HCT116 (cell line): ENCODE data around the gene KIF26A. TPM values are rescaled to one million over a fixed set of nuclear protein-coding genes. Genes with fewer than 3 reads are reported as not detected.

Experiments
- ATAC-seq: fragments of 200-7000 bp; cut with Tn5 transposase; 2 replicates; pipeline ENCODE4 v1.9.1; 2020; ENCODE audit warnings: mild to moderate bottlenecking, moderate library complexity
- BruUV-seq: library from RNA; stranded (reverse); fragments of 400-500 nt; replicated peaks from 2 replicates; lab custom pipeline; 2021; lab: Mats Ljungman, UMichigan
- CTCF ChIA-PET: fragments of 300-600 bp; sonication (Branson Sonifier 250); formaldehyde crosslinking; loops from one replicate; lab custom pipeline; 2021; ENCODE audit warnings: antibody characterized with exemption; lab: Charles Lee
- POLR2A ChIA-PET: fragments of 300-600, 350-600 bp; sonication (Branson Sonifier 250); formaldehyde crosslinking; loops from one replicate; lab custom pipeline; 2021; ENCODE audit warnings: antibody characterized with exemption; lab: Charles Lee
- RAD21 ChIA-PET, 2 experiments: fragments of 300-600 bp; sonication (Branson Sonifier 250); formaldehyde crosslinking; loops; one replicate each; lab custom pipeline; 2023; ENCODE audit warnings: low total read pairs in 2 of 2; ENCODE audit not compliant: uncharacterized antibody in 2 of 2, unreplicated experiment in 2 of 2, low non-redundant PET in 1 of 2; lab: Charles Lee
- DNase-seq: peaks from one replicate; pipeline ENCODE4 v3.0.0-alpha.2; 2010; ENCODE audit warnings: low read depth, low spot score
- H2AFZ ChIP-seq: fragments of 200-600 bp; shearing (Covaris generic), sonication (generic); 2 replicates; pipeline ENCODE4 v1.6.1; 2017; ENCODE audit warnings: low read depth, mixed run types, mixed read lengths, antibody characterized with exemption, low read length; ENCODE audit not compliant: poor library complexity, severe bottlenecking
- H3K27ac ChIP-seq: 2 replicates; pipeline ENCODE4 v1.5.1; 2012; ENCODE audit warnings: low read depth, low read length
- H3K27me3 ChIP-seq: fragments of 200-600 bp; sonication (generic); 2 replicates; pipeline ENCODE4 v1.6.1; 2016; ENCODE audit warnings: mixed run types, low read length, mixed read lengths; ENCODE audit not compliant: insufficient read depth
- H3K36me3 ChIP-seq, 2 experiments: fragments of 200-500 bp in 1 of 2; fragments of 200-600 bp in 1 of 2; sonication (Bioruptor generic) in 1 of 2; sonication (generic) in 1 of 2; 2 replicates each; pipeline versions ENCODE4 v1.5.1 to v1.6.1; 2014 to 2016; ENCODE audit warnings: low read length in 2 of 2, inconsistent platforms in 1 of 2, mixed read lengths in 1 of 2, mixed run types in 1 of 2; ENCODE audit not compliant: insufficient read depth in 2 of 2, control insufficient read depth in 1 of 2
- H3K4me1 ChIP-seq, 2 experiments: fragments of 200-600 bp in 1 of 2; sonication (generic) in 1 of 2; 2 replicates each; pipeline versions ENCODE4 v1.5.1 to v1.6.1; 2012 to 2017; ENCODE audit warnings: low read length in 2 of 2, inconsistent platforms in 1 of 2, mild to moderate bottlenecking in 1 of 2, mixed read lengths in 1 of 2, mixed run types in 1 of 2, moderate library complexity in 1 of 2; ENCODE audit not compliant: insufficient read depth in 2 of 2, control insufficient read depth in 1 of 2
- H3K4me2 ChIP-seq: fragments of 200-600 bp; sonication (generic); 2 replicates; pipeline ENCODE4 v1.6.1; 2017; ENCODE audit warnings: mixed run types, low read length, mixed read lengths
- H3K4me3 ChIP-seq, 2 experiments: fragments of 200-600 bp in 1 of 2; sonication (generic) in 1 of 2; replicated peaks in 1 of 2; 2 replicates each; pipeline ENCODE4 v1.5.1; 2011 to 2016; ENCODE audit warnings: low read length in 2 of 2, control low read depth in 1 of 2, low read depth in 1 of 2, mild to moderate bottlenecking in 1 of 2, mixed read lengths in 1 of 2, mixed run types in 1 of 2
- H3K79me2 ChIP-seq: fragments of 200-600 bp; sonication (generic); 2 replicates; pipeline ENCODE4 v1.6.1; 2017; ENCODE audit warnings: mild to moderate bottlenecking, mixed run types, low read length, moderate library complexity, mixed read lengths; ENCODE audit not compliant: insufficient read depth
- H3K9ac ChIP-seq: fragments of 200-600 bp; sonication (generic); 2 replicates; pipeline ENCODE4 v1.6.1; 2016; ENCODE audit warnings: low read length, mixed read lengths
- H3K9me2 ChIP-seq: fragments of 200-600 bp; sonication (generic), shearing (Covaris generic); 2 replicates; pipeline ENCODE4 v1.6.1; 2017; ENCODE audit warnings: mixed run types, mild to moderate bottlenecking, moderate library complexity; ENCODE audit not compliant: insufficient read depth
- H3K9me3 ChIP-seq, 2 experiments: fragments of 200-500 bp in 1 of 2; fragments of 200-600 bp in 1 of 2; sonication (Bioruptor generic) in 1 of 2; sonication (generic) in 1 of 2; 2 replicates each; pipeline ENCODE4 v1.6.1; 2014 to 2017; ENCODE audit warnings: low read length in 2 of 2, mixed read lengths in 2 of 2, inconsistent platforms in 1 of 2, low read depth in 1 of 2, mild to moderate bottlenecking in 1 of 2, mixed run types in 1 of 2, moderate library complexity in 1 of 2; ENCODE audit not compliant: control insufficient read depth in 1 of 2, insufficient read depth in 1 of 2
- H4K20me1 ChIP-seq: fragments of 200-600 bp; sonication (generic), shearing (Covaris generic); 2 replicates; pipeline ENCODE4 v1.6.1; 2017; ENCODE audit warnings: mixed run types, mild to moderate bottlenecking, moderate library complexity; ENCODE audit not compliant: insufficient read depth
- CEBPB ChIP-seq: IDR thresholded peaks from 2 replicates; pipeline ENCODE4 v1.6.1; 2012; ENCODE audit warnings: low read depth
- EGR1 ChIP-seq: IDR thresholded peaks from 2 replicates; pipeline ENCODE4 v1.6.1; 2012; ENCODE audit warnings: low read depth
- EZH2 ChIP-seq: fragments of 200-600 bp; sonication (generic); IDR thresholded peaks from 2 replicates; pipeline ENCODE4 v1.6.1; 2017; ENCODE audit warnings: antibody characterized with exemption, mixed run types
- JUND ChIP-seq: IDR thresholded peaks from 2 replicates; pipeline ENCODE4 v1.6.1; 2012
- POLR2A ChIP-seq: IDR thresholded peaks from 2 replicates; pipeline ENCODE4 v1.7.0; 2011; ENCODE audit warnings: borderline replicate concordance; ENCODE audit not compliant: insufficient read depth, insufficient read length; ENCODE audit errors: extremely low read depth
- RAD21 ChIP-seq: IDR thresholded peaks from 2 replicates; pipeline ENCODE4 v1.6.1; 2012; ENCODE audit warnings: low read depth, mild to moderate bottlenecking
- REST ChIP-seq: IDR thresholded peaks from 2 replicates; pipeline ENCODE4 v1.6.1; 2012; ENCODE audit warnings: low read depth
- SIN3A ChIP-seq: IDR thresholded peaks from 2 replicates; pipeline ENCODE4 v1.6.1; 2012; ENCODE audit warnings: low read depth
- SP1 ChIP-seq: IDR thresholded peaks from 2 replicates; pipeline ENCODE4 v1.6.1; 2012; ENCODE audit warnings: low read depth
- TCF7L2 ChIP-seq: IDR thresholded peaks from 2 replicates; pipeline ENCODE4 v1.7.0; 2011; ENCODE audit warnings: borderline replicate concordance, inconsistent platforms; ENCODE audit not compliant: insufficient read depth, insufficient read length; ENCODE audit errors: extremely low read depth
- YY1 ChIP-seq: IDR thresholded peaks from 2 replicates; pipeline ENCODE4 v1.6.1; 2011; ENCODE audit warnings: low read length, low read depth, moderate library complexity, mild to moderate bottlenecking; ENCODE audit not compliant: insufficient replicate concordance; ENCODE audit errors: extremely low read depth
- ZFX ChIP-seq: fragments of 450-650 bp; IDR thresholded peaks from 2 replicates; pipeline ENCODE4 v1.6.1; 2017
- intact Hi-C: fragments of 100-400 bp; cut with micrococcal nuclease; formaldehyde crosslinking; loops from 2 replicates; pipeline ENCODE4 v1.10.0; 2022
- total RNA-seq: library from RNA; stranded (reverse); gene quantifications from one replicate; pipeline ENCODE4 v1.2.1, GENCODE V29; 2021; ENCODE audit not compliant: unreplicated experiment
- TF ChIP-seq, protein P1 (sequence below): IDR thresholded peaks from 2 replicates; pipeline ENCODE4 v1.6.1; 2012

The KIF26A gene
- total RNA-seq, 1 experiment from 2014 or later: 10.2 TPM

DNA sequence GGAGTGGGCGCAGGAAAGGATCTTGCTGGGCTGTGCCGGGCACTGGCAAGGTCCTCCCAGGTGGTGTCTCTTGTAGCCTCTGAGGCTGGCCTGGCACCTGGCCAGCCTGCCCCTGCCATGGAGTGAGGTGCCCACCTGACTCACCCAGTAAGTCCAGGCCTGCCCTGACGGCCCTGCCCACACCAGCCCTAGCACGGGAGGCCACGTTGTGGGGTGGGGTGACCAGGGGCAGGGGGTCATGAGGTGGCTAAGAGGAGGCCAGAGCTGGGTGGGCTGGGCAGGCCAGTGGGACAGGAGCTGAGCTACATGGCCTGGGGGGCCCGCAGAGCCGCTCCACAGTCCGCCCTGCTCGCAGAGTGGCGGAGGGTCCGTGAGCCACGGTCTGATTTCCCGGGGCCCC is 45.4 kb downstream of the KIF26A start:
- Histone ChIP-seq H3K9me2 (no peaks in the 10 kb centered on the region), H3K36me3 (no peaks in the 10 kb centered on the region), H3K4me2 (no peak overlapping the region), H4K20me1 (no peaks in the 10 kb centered on the region), H3K4me3 (no peak overlapping the region), H2AFZ (no peak overlapping the region), H3K4me1 (peaks cover 5 to 13% of the 10 kb centered on the region in 2 experiments; a peak in 3 of 4 replicates), H3K27me3 (no peaks in the 10 kb centered on the region), H3K79me2 (no peaks in the 10 kb centered on the region), H3K9me3 (no peaks in the 10 kb centered on the region), H3K9ac (no peak overlapping the region), H3K27ac (no peak overlapping the region)
- ATAC-seq (no peak), DNase-seq (no peak)
- ChIA-PET CTCF (no interaction called here), POLR2A (no interaction called here), RAD21 (no interaction called here)
- intact Hi-C loops: no loop called here
- TF ChIP-seq CEBPB: no peak
- TF ChIP-seq REST: no peak
- no TSS peak for BruUV-seq

- intact Hi-C loops: no loop called here
- Histone ChIP-seq H4K20me1 (no peaks in the 10 kb centered on the region), H3K9me3 (no peaks in the 10 kb centered on the region), H3K79me2 (no peaks in the 10 kb centered on the region), H3K4me3 (no peak overlapping the region), H3K4me2 (no peak overlapping the region), H3K9me2 (no peaks in the 10 kb centered on the region), H3K9ac (no peak overlapping the region), H2AFZ (no peak overlapping the region), H3K27me3 (no peaks in the 10 kb centered on the region), H3K4me1 (peaks cover 5 to 13% of the 10 kb centered on the region in 2 experiments; a peak in 3 of 4 replicates), H3K27ac (no peak overlapping the region), H3K36me3 (no peaks in the 10 kb centered on the region)
- POLR2A ChIA-PET: no interaction called here
- RAD21 ChIA-PET: no interaction called here
- CTCF ChIA-PET: no interaction called here
- ATAC-seq (no peak; the same call in 1 of the 2 replicates), DNase-seq (no peak)
- BruUV-seq: no TSS peak
- TF ChIP-seq, protein P1, sequence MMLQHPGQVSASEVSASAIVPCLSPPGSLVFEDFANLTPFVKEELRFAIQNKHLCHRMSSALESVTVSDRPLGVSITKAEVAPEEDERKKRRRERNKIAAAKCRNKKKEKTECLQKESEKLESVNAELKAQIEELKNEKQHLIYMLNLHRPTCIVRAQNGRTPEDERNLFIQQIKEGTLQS: no peak
- TF ChIP-seq POLR2A (no peak), EGR1 (no peak), REST (no peak), TCF7L2 (no peak), YY1 (no peak), EZH2 (no peak), SP1 (no peak), SIN3A (no peak), RAD21 (no peak), JUND (no peak), ZFX (no peak)
These were observed 46.1 kb downstream of the KIF26A start for GRCh38 chr14:104184506-104184905.
